ENCODE results near the gene RGMA. TPM values are rescaled to one million over a fixed set of nuclear protein-coding genes. Genes with fewer than 3 reads are reported as not detected.

The RGMA gene
- total RNA-seq, 1 donor from 2014 or later, result 0.40 TPM

- TF ChIP-seq CTCF (conservative IDR thresholded peaks at IDR 0.05; ENCODE audit: low read depth, low read length), result no peak
- no peak for DNase-seq (ENCODE audit: low read depth)
- no peak overlapping the region for H3K4me3 ChIP-seq (ENCODE audit: low read depth, low read length)
Measured at GRCh38 chr15:93037820-93038705, 50.9 kb downstream of the RGMA start.

GRCh38 chr15:93036951-93037819 is 51.8 kb downstream of the RGMA start:
- TF ChIP-seq CTCF (conservative IDR thresholded peaks at IDR 0.05; ENCODE audit: low read depth, low read length), result no peak
- no peak overlapping the region for H3K4me3 ChIP-seq (ENCODE audit: low read depth, low read length)
- DNase-seq (ENCODE audit: low read depth), result no peak

GRCh38 chr15:93035953-93036810 is 52.8 kb downstream of the RGMA start:
- DNase-seq (ENCODE audit: low read depth), result no peak
- TF ChIP-seq CTCF (conservative IDR thresholded peaks at IDR 0.05; ENCODE audit: low read depth, low read length), result peak; percentile 68
- H3K4me3 ChIP-seq (ENCODE audit: low read depth, low read length), result no peak overlapping the region

- TF ChIP-seq CTCF (conservative IDR thresholded peaks at IDR 0.05; ENCODE audit: low read depth, low read length), result no peak
- DNase-seq (ENCODE audit: low read depth), result no peak
- no peak overlapping the region for H3K4me3 ChIP-seq (ENCODE audit: low read depth, low read length)
Measured at GRCh38 chr15:93035092-93035915, 53.7 kb downstream of the RGMA start.

GRCh38 chr15:93034512-93034911 is 54.5 kb downstream of the RGMA start:
- TF ChIP-seq CTCF (conservative IDR thresholded peaks at IDR 0.05; ENCODE audit: low read depth, low read length), result no peak
- DNase-seq (ENCODE audit: low read depth), result no peak

More at GRCh38 chr15:93034512-93034911, 54.5 kb downstream of the RGMA start:
- H3K4me3 ChIP-seq (ENCODE audit: low read depth, low read length), result no peak overlapping the region

Measured in epithelial cell of proximal tubule (primary cell).